ENCODE results near the gene FASTKD1.
A peak's percentile ranks its signal among the peaks of the same experiment; 100 is the strongest.
"Not testable (repeated sequence)": the region's sequence is repeated elsewhere in the genome, so short reads cannot be mapped to it uniquely, and the experiment has no call there.

FASTKD1 gene

GRCh38 chr2:169573160-169573973, at the start of gene FASTKD1:
TSS of gene FASTKD1 (minus strand) at chr2:169573865. CDS start at chr2:169572029, 1,836 bp downstream.
- peaks cover 17% of the 10 kb centered on the region for H3K79me2 ChIP-seq (ENCODE audit: control insufficient read depth, insufficient read depth, low read length, unreplicated experiment)
- peak within 1 kb of the TSS; percentile 20; the same call in 1 of the 2 replicates for H3K27ac ChIP-seq (ENCODE audit: low read depth, low read length)
- peaks cover 8% of the 10 kb centered on the region for H3K4me1 ChIP-seq (ENCODE audit: control insufficient read depth, insufficient read depth, low read length, unreplicated experiment)
- peak within 1 kb of the TSS; percentile 96 for H2AFZ ChIP-seq (ENCODE audit: low read length, unreplicated experiment)
- H3K4me3 ChIP-seq (ENCODE audit: low read depth, low read length): peak within 1 kb of the TSS; percentile 90
- H3K27me3 ChIP-seq (ENCODE audit: insufficient read depth, low read length): no peaks in the 10 kb centered on the region
- H3K36me3 ChIP-seq (ENCODE audit: insufficient read depth, low read length): no peaks in the 10 kb centered on the region

GRCh38 chr2:169623235-169623634, 49.6 kb upstream of the FASTKD1 start:
- Histone ChIP-seq H3K79me2 (ENCODE audit: control insufficient read depth, insufficient read depth, low read length, unreplicated experiment) (peaks cover 3% of the 10 kb centered on the region), H3K4me3 (ENCODE audit: low read depth, low read length) (no peak overlapping the region), H2AFZ (ENCODE audit: low read length, unreplicated experiment) (no peak overlapping the region), H3K27ac (ENCODE audit: low read depth, low read length) (no peak overlapping the region), H3K4me1 (ENCODE audit: control insufficient read depth, insufficient read depth, low read length, unreplicated experiment) (no peaks in the 10 kb centered on the region), H3K36me3 (ENCODE audit: insufficient read depth, low read length) (peaks cover 11% of the 10 kb centered on the region), H3K27me3 (ENCODE audit: insufficient read depth, low read length) (no peaks in the 10 kb centered on the region)

GRCh38 chr2:169620509-169620908, 46.8 kb upstream of the FASTKD1 start:
- H3K36me3 ChIP-seq (ENCODE audit: insufficient read depth, low read length): peaks cover 25% of the 10 kb centered on the region
- no peaks in the 10 kb centered on the region for H3K27me3 ChIP-seq (ENCODE audit: insufficient read depth, low read length)
- no peak overlapping the region for H3K4me3 ChIP-seq (ENCODE audit: low read depth, low read length)
- peaks cover 13% of the 10 kb centered on the region for H3K79me2 ChIP-seq (ENCODE audit: control insufficient read depth, insufficient read depth, low read length, unreplicated experiment)
- H3K27ac ChIP-seq (ENCODE audit: low read depth, low read length): no peak overlapping the region
- H2AFZ ChIP-seq (ENCODE audit: low read length, unreplicated experiment): no peak overlapping the region
- H3K4me1 ChIP-seq (ENCODE audit: control insufficient read depth, insufficient read depth, low read length, unreplicated experiment): no peaks in the 10 kb centered on the region

DNA sequence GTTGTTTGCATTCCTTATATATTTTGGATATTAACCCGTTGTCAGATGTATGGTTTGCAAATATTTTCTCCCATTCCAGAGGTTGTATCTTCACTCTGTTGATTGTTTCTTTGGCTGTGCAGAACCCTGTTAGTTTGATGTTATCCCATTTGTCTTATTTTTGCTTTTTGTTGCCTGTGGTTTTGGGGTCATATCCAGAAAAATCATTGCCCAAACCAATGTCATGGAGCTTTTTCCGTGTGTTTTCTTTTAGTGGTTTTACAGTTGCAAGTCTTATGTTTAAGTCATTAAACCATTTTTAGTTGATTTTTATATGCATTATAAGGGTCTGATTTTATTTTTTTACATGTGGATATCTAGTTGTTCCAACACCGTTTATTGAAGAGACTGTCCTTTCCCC, 46.3 kb upstream of the FASTKD1 start:
- Histone ChIP-seq H3K27ac (ENCODE audit: low read depth, low read length) (no peak overlapping the region), H3K79me2 (ENCODE audit: control insufficient read depth, insufficient read depth, low read length, unreplicated experiment) (peaks cover 17% of the 10 kb centered on the region), H3K4me3 (ENCODE audit: low read depth, low read length) (no peak overlapping the region), H2AFZ (ENCODE audit: low read length, unreplicated experiment) (no peak overlapping the region), H3K27me3 (ENCODE audit: insufficient read depth, low read length) (no peaks in the 10 kb centered on the region), H3K36me3 (ENCODE audit: insufficient read depth, low read length) (peaks cover 31% of the 10 kb centered on the region), H3K4me1 (ENCODE audit: control insufficient read depth, insufficient read depth, low read length, unreplicated experiment) (no peaks in the 10 kb centered on the region)

GRCh38 chr2:169615982-169616381, 42.3 kb upstream of the FASTKD1 start:
- H3K4me1 ChIP-seq (ENCODE audit: control insufficient read depth, insufficient read depth, low read length, unreplicated experiment); H3K27me3 ChIP-seq (ENCODE audit: insufficient read depth, low read length); H3K4me3 ChIP-seq (ENCODE audit: low read depth, low read length); H3K27ac ChIP-seq (ENCODE audit: low read depth, low read length); H2AFZ ChIP-seq (ENCODE audit: low read length, unreplicated experiment): not testable (repeated sequence)
- Histone ChIP-seq H3K36me3 (ENCODE audit: insufficient read depth, low read length) (peaks cover 49% of the 10 kb centered on the region), H3K79me2 (ENCODE audit: control insufficient read depth, insufficient read depth, low read length, unreplicated experiment) (peaks cover 17% of the 10 kb centered on the region)

DNA sequence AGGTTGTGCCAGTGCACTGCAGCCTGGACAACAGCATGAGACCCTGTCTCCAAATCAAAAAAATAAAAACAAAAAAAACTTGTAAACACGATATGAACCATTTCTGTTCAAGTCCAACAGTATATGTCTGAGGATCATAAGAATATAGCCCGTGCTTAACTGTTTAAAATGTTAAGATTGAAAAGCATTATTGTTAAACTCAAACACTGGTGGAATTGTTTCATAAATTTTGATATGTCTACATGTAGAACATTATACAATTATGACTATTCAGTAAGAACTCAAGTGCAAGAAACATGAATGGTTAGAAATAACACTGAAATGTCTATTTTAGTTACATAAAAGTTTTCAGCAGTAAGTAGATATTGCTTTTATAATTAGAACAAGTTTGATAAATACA, 40.2 kb upstream of the FASTKD1 start:
- Histone ChIP-seq H3K36me3 (ENCODE audit: insufficient read depth, low read length) (peaks cover 64% of the 10 kb centered on the region), H3K27me3 (ENCODE audit: insufficient read depth, low read length) (no peaks in the 10 kb centered on the region), H3K27ac (ENCODE audit: low read depth, low read length) (no peak overlapping the region), H3K79me2 (ENCODE audit: control insufficient read depth, insufficient read depth, low read length, unreplicated experiment) (peaks cover 17% of the 10 kb centered on the region), H2AFZ (ENCODE audit: low read length, unreplicated experiment) (no peak overlapping the region), H3K4me3 (ENCODE audit: low read depth, low read length) (no peak overlapping the region), H3K4me1 (ENCODE audit: control insufficient read depth, insufficient read depth, low read length, unreplicated experiment) (no peaks in the 10 kb centered on the region)

GRCh38 chr2:169609264-169609663, 35.6 kb upstream of the FASTKD1 start:
- H3K27me3 ChIP-seq (ENCODE audit: insufficient read depth, low read length): no peaks in the 10 kb centered on the region
- H3K27ac ChIP-seq (ENCODE audit: low read depth, low read length): no peak overlapping the region
- H2AFZ ChIP-seq (ENCODE audit: low read length, unreplicated experiment): no peak overlapping the region
- H3K79me2 ChIP-seq (ENCODE audit: control insufficient read depth, insufficient read depth, low read length, unreplicated experiment): no peaks in the 10 kb centered on the region
- peaks cover 46% of the 10 kb centered on the region for H3K36me3 ChIP-seq (ENCODE audit: insufficient read depth, low read length)
- H3K4me1 ChIP-seq (ENCODE audit: control insufficient read depth, insufficient read depth, low read length, unreplicated experiment): no peaks in the 10 kb centered on the region
- H3K4me3 ChIP-seq (ENCODE audit: low read depth, low read length): no peak overlapping the region

GRCh38 chr2:169599568-169599967, 25.9 kb upstream of the FASTKD1 start:
- Histone ChIP-seq H3K4me3 (ENCODE audit: low read depth, low read length) (no peak overlapping the region), H3K4me1 (ENCODE audit: control insufficient read depth, insufficient read depth, low read length, unreplicated experiment) (no peaks in the 10 kb centered on the region), H3K27me3 (ENCODE audit: insufficient read depth, low read length) (no peaks in the 10 kb centered on the region), H3K27ac (ENCODE audit: low read depth, low read length) (no peak overlapping the region), H3K79me2 (ENCODE audit: control insufficient read depth, insufficient read depth, low read length, unreplicated experiment) (peaks cover 77% of the 10 kb centered on the region), H2AFZ (ENCODE audit: low read length, unreplicated experiment) (no peak overlapping the region), H3K36me3 (ENCODE audit: insufficient read depth, low read length) (no peaks in the 10 kb centered on the region; the same call in 1 of the 2 replicates)

DNA sequence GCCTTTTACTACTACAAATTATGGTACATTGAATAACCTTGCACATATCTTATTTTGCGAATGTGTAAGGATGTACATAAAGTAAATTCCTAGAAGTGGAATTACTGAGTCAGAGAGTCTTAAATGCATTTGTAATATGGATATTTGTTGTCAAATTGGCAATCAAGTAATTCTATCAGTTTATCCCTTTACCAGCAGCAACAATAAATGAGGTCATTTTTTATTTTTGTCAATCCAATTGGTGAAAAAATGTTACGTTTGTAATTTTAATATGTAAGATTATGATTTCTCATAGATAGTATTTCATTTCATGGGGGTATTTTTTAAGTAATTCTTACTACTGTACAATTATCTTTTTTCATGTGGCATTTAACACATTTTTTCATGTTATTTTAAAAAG, 25.3 kb upstream of the FASTKD1 start:
- Histone ChIP-seq H3K4me1 (ENCODE audit: control insufficient read depth, insufficient read depth, low read length, unreplicated experiment) (no peaks in the 10 kb centered on the region), H3K27me3 (ENCODE audit: insufficient read depth, low read length) (no peaks in the 10 kb centered on the region), H3K4me3 (ENCODE audit: low read depth, low read length) (no peak overlapping the region), H3K36me3 (ENCODE audit: insufficient read depth, low read length) (no peaks in the 10 kb centered on the region; the same call in 1 of the 2 replicates), H3K79me2 (ENCODE audit: control insufficient read depth, insufficient read depth, low read length, unreplicated experiment) (peaks cover 82% of the 10 kb centered on the region), H2AFZ (ENCODE audit: low read length, unreplicated experiment) (no peak overlapping the region), H3K27ac (ENCODE audit: low read depth, low read length) (no peak overlapping the region)

GRCh38 chr2:169596546-169596945, 22.9 kb upstream of the FASTKD1 start:
- peaks cover 85% of the 10 kb centered on the region for H3K79me2 ChIP-seq (ENCODE audit: control insufficient read depth, insufficient read depth, low read length, unreplicated experiment)
- not testable (repeated sequence) for H3K27me3 ChIP-seq (ENCODE audit: insufficient read depth, low read length); H3K27ac ChIP-seq (ENCODE audit: low read depth, low read length); H3K4me1 ChIP-seq (ENCODE audit: control insufficient read depth, insufficient read depth, low read length, unreplicated experiment); H3K36me3 ChIP-seq (ENCODE audit: insufficient read depth, low read length); H3K4me3 ChIP-seq (ENCODE audit: low read depth, low read length); H2AFZ ChIP-seq (ENCODE audit: low read length, unreplicated experiment)

DNA sequence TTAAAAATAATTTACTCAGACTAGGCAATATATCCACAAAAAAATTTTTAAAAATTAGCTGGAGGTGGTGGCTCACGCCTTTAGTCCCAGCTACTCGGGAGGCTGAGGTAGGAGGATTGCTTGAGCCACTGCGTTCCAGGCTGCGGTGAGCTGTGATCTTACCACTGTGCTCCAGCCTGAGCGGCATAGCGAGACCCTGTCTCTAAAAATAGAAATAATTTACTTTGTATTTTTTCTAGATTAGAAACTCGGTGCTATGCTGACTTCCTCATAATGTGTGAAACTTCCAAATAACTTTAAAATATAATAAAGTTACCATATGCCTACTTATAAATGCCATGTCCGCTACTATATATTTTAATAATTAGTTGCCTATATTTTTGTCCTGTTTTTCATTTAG, 17.1 kb upstream of the FASTKD1 start:
- H3K4me3 ChIP-seq (ENCODE audit: low read depth, low read length): no peak overlapping the region
- H3K27me3 ChIP-seq (ENCODE audit: insufficient read depth, low read length): no peaks in the 10 kb centered on the region
- H3K79me2 ChIP-seq (ENCODE audit: control insufficient read depth, insufficient read depth, low read length, unreplicated experiment): peaks cover 93% of the 10 kb centered on the region
- H3K27ac ChIP-seq (ENCODE audit: low read depth, low read length): no peak overlapping the region
- no peak overlapping the region for H2AFZ ChIP-seq (ENCODE audit: low read length, unreplicated experiment)
- H3K36me3 ChIP-seq (ENCODE audit: insufficient read depth, low read length): no peaks in the 10 kb centered on the region
- peaks cover 7% of the 10 kb centered on the region for H3K4me1 ChIP-seq (ENCODE audit: control insufficient read depth, insufficient read depth, low read length, unreplicated experiment)

All from ACC112 (cell line).